ENCODE data around the gene RRAGC.
A peak's percentile ranks its signal among the peaks of the same experiment; 100 is the strongest.

GRCh38 chr1:38818175-38818976, 41.2 kb downstream of the RRAGC start:
- TF ChIP-seq CTCF (conservative IDR thresholded peaks at IDR 0.05; ENCODE audit: low read depth in 2 of 2): peak; percentile 70 to 77
- no peak for TF ChIP-seq EZH2phosphoT487 (IDR thresholded peaks at IDR 0.05; ENCODE audit: unreplicated experiment)
- no peak for TF ChIP-seq POLR2AphosphoS5 (IDR thresholded peaks at IDR 0.05; ENCODE audit: low read depth)
- no peak for TF ChIP-seq JUNB (IDR thresholded peaks at IDR 0.05; ENCODE audit: unreplicated experiment)
- TF ChIP-seq ZNF462 (CRISPR knock-in tag; IDR thresholded peaks at IDR 0.05): no peak
- no peak for TF ChIP-seq EZH2 (IDR thresholded peaks at IDR 0.05; ENCODE audit: low read depth, unreplicated experiment)
- no peak for TF ChIP-seq CREB1 (CRISPR knock-in tag; IDR thresholded peaks at IDR 0.05; ENCODE audit: low read depth)
